ENCODE data around the gene ZRANB3.
A peak's percentile ranks its signal among the peaks of the same experiment; 100 is the strongest.
"Not testable (repeated sequence)": the region's sequence is repeated elsewhere in the genome, so short reads cannot be mapped to it uniquely, and the experiment has no call there.

Gene ZRANB3

GRCh38 chr2:135546436-135546835 is 15.4 kb upstream of the ZRANB3 start:
- Histone ChIP-seq H3K4me3 (ENCODE audit: insufficient read depth, low read depth, low read length, poor library complexity, severe bottlenecking) (no peak overlapping the region), H3K27ac (ENCODE audit: insufficient read depth, low read length, poor library complexity, severe bottlenecking) (no peak overlapping the region), H3K9me3 (ENCODE audit: control insufficient read depth, low read length) (no peaks in the 10 kb centered on the region), H3K27me3 (replicated peaks; ENCODE audit: control insufficient read depth, insufficient read depth, low read length, poor library complexity, severe bottlenecking) (no peaks in the 10 kb centered on the region), H3K4me1 (ENCODE audit: control insufficient read depth, insufficient read depth, low read length, poor library complexity, severe bottlenecking) (no peaks in the 10 kb centered on the region), H3K36me3 (ENCODE audit: control insufficient read depth, insufficient read depth, low read length) (no peaks in the 10 kb centered on the region)
- no peak for DNase-seq

GRCh38 chr2:135533545-135533944 is 2.5 kb upstream of the ZRANB3 start:
- not testable (repeated sequence) for H3K27me3 ChIP-seq (replicated peaks; ENCODE audit: control insufficient read depth, insufficient read depth, low read length, poor library complexity, severe bottlenecking); H3K36me3 ChIP-seq (ENCODE audit: control insufficient read depth, insufficient read depth, low read length); DNase-seq; H3K4me3 ChIP-seq (ENCODE audit: insufficient read depth, low read depth, low read length, poor library complexity, severe bottlenecking); H3K27ac ChIP-seq (ENCODE audit: insufficient read depth, low read length, poor library complexity, severe bottlenecking); H3K9me3 ChIP-seq (ENCODE audit: control insufficient read depth, low read length); H3K4me1 ChIP-seq (ENCODE audit: control insufficient read depth, insufficient read depth, low read length, poor library complexity, severe bottlenecking)

- no peak overlapping the region for H3K27ac ChIP-seq (ENCODE audit: insufficient read depth, low read length, poor library complexity, severe bottlenecking)
- H3K9me3 ChIP-seq (ENCODE audit: control insufficient read depth, low read length), result no peaks in the 10 kb centered on the region
- no peak overlapping the region for H3K4me3 ChIP-seq (ENCODE audit: insufficient read depth, low read depth, low read length, poor library complexity, severe bottlenecking)
- no peak for DNase-seq
- H3K36me3 ChIP-seq (ENCODE audit: control insufficient read depth, insufficient read depth, low read length), result no peaks in the 10 kb centered on the region
- H3K27me3 ChIP-seq (replicated peaks; ENCODE audit: control insufficient read depth, insufficient read depth, low read length, poor library complexity, severe bottlenecking), result no peaks in the 10 kb centered on the region
- H3K4me1 ChIP-seq (ENCODE audit: control insufficient read depth, insufficient read depth, low read length, poor library complexity, severe bottlenecking), result peaks cover 3% of the 10 kb centered on the region
These were observed 1.6 kb upstream of the ZRANB3 start for GRCh38 chr2:135532581-135532980.

DNA sequence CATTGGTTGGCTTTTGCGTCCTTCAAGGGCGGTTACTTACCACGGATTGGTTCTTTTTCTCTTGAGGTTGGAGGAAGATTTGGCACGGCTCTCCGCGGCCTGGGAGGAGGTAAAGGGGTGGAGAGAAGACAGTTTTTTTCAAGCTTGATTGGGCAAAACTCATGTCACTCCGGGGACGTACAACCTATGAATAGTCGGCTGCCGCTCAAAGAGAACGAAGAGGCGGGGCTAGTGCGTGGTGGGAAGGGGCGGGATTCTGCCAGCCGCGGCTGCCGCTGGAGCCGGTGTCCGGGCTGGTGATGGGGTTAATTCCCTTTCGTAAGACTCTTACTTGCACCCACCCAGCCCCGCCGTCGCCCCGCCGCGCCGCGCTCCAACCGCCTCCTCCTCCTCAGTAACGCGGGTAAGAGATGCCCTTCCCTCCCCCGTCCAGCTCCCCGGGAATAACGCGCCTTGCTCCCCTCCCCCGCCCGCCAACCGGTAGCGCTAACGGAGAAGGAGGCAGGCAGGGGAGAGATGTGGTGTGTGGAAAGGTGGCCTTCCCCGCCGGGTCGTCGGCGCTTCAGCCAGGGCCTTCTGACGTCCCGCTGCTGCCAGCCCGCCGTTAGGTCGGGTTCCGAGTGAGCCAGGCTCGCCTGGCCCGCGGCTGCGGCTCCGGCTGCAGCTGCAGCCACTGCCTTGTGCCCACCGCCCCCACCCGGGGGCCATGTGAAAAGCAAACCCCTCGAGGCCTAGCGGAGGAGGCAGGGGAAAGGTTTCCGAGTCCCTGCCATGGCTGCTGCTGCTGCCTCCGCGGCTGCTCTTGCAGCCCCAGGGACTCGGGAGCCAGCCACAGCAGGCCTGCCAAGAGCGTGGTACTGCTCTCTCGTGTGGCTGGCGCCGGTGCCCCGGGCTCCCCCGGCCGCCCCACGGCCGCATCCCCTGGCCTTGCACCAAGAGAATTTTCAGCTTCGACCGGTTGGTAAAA is 496 bp upstream of the ZRANB3 start, which contains the start of gene R3HDM1:
R3HDM1 (plus strand) TSS at position 254 of the 967 bp plus-strand sequence. CDS start 73,362 bp downstream, outside the sequence.
- no peaks in the 10 kb centered on the region for H3K9me3 ChIP-seq (ENCODE audit: control insufficient read depth, low read length)
- H3K4me3 ChIP-seq (ENCODE audit: insufficient read depth, low read depth, low read length, poor library complexity, severe bottlenecking), result peak within 1 kb of the TSS; percentile 93
- H3K27ac ChIP-seq (ENCODE audit: insufficient read depth, low read length, poor library complexity, severe bottlenecking), result peak within 1 kb of the TSS; percentile 93
- H3K4me1 ChIP-seq (ENCODE audit: control insufficient read depth, insufficient read depth, low read length, poor library complexity, severe bottlenecking), result peaks cover 3% of the 10 kb centered on the region
- H3K27me3 ChIP-seq (replicated peaks; ENCODE audit: control insufficient read depth, insufficient read depth, low read length, poor library complexity, severe bottlenecking), result no peaks in the 10 kb centered on the region
- peak; percentile 86 to 94 (median 92) for DNase-seq
- H3K36me3 ChIP-seq (ENCODE audit: control insufficient read depth, insufficient read depth, low read length), result no peaks in the 10 kb centered on the region

DNA sequence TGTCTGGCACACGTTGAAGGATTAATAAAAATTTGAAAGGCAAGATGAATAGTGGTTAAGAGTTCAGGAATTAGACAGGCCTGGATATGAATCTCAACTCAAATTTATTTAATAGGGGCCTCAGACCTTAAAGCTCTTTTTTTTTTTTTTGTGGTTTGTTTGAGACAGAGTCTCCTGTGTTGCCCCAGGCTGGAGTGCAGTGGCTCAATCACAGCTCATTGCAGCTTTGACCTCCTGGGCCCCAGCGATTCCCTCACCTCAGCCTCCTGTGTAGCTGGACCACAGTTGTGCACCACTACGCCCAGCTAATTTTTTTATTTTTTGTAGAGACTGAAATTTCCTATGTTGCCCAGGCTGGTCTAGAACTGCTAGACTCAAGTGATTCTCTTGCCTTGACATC is 3.0 kb downstream of the ZRANB3 start:
- H3K4me1 ChIP-seq (ENCODE audit: control insufficient read depth, insufficient read depth, low read length, poor library complexity, severe bottlenecking), result peaks cover 3% of the 10 kb centered on the region
- H3K27ac ChIP-seq (ENCODE audit: insufficient read depth, low read length, poor library complexity, severe bottlenecking), result no peak overlapping the region
- no peaks in the 10 kb centered on the region for H3K27me3 ChIP-seq (replicated peaks; ENCODE audit: control insufficient read depth, insufficient read depth, low read length, poor library complexity, severe bottlenecking)
- H3K4me3 ChIP-seq (ENCODE audit: insufficient read depth, low read depth, low read length, poor library complexity, severe bottlenecking), result no peak overlapping the region
- H3K9me3 ChIP-seq (ENCODE audit: control insufficient read depth, low read length), result no peaks in the 10 kb centered on the region
- DNase-seq, result no peak
- H3K36me3 ChIP-seq (ENCODE audit: control insufficient read depth, insufficient read depth, low read length), result no peaks in the 10 kb centered on the region

GRCh38 chr2:135525786-135526185 is 5.2 kb downstream of the ZRANB3 start:
- Histone ChIP-seq H3K9me3 (ENCODE audit: control insufficient read depth, low read length) (no peaks in the 10 kb centered on the region), H3K27me3 (replicated peaks; ENCODE audit: control insufficient read depth, insufficient read depth, low read length, poor library complexity, severe bottlenecking) (no peaks in the 10 kb centered on the region), H3K36me3 (ENCODE audit: control insufficient read depth, insufficient read depth, low read length) (no peaks in the 10 kb centered on the region), H3K4me3 (ENCODE audit: insufficient read depth, low read depth, low read length, poor library complexity, severe bottlenecking) (no peak overlapping the region), H3K27ac (ENCODE audit: insufficient read depth, low read length, poor library complexity, severe bottlenecking) (no peak overlapping the region), H3K4me1 (ENCODE audit: control insufficient read depth, insufficient read depth, low read length, poor library complexity, severe bottlenecking) (no peaks in the 10 kb centered on the region)
- DNase-seq, result no peak

DNA sequence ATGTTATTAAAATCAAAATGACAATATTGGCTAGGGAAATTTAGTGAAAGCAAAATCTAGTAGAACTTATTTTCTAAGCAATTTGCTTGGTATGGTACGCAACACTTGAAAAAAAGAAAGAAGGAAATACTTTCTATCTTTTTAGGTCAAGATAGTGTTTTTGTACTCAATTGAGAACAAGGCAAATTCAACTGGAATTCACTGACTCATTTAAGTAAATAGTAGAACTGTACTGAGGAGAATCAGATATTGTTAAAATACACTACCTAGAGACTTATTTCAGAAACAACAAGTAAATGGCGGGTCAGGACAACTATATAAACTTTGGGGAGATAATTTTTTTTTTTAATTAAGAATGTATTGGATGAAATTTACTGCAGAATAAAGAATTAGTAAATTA is 18.9 kb downstream of the ZRANB3 start:
- Histone ChIP-seq H3K27ac (ENCODE audit: insufficient read depth, low read length, poor library complexity, severe bottlenecking) (no peak overlapping the region), H3K4me3 (ENCODE audit: insufficient read depth, low read depth, low read length, poor library complexity, severe bottlenecking) (no peak overlapping the region), H3K4me1 (ENCODE audit: control insufficient read depth, insufficient read depth, low read length, poor library complexity, severe bottlenecking) (no peaks in the 10 kb centered on the region), H3K36me3 (ENCODE audit: control insufficient read depth, insufficient read depth, low read length) (no peaks in the 10 kb centered on the region), H3K9me3 (ENCODE audit: control insufficient read depth, low read length) (no peaks in the 10 kb centered on the region), H3K27me3 (replicated peaks; ENCODE audit: control insufficient read depth, insufficient read depth, low read length, poor library complexity, severe bottlenecking) (no peaks in the 10 kb centered on the region)
- DNase-seq, result no peak

- no peak overlapping the region for H3K4me3 ChIP-seq (ENCODE audit: insufficient read depth, low read depth, low read length, poor library complexity, severe bottlenecking)
- no peaks in the 10 kb centered on the region for H3K9me3 ChIP-seq (ENCODE audit: control insufficient read depth, low read length)
- H3K27ac ChIP-seq (ENCODE audit: insufficient read depth, low read length, poor library complexity, severe bottlenecking), result no peak overlapping the region
- no peaks in the 10 kb centered on the region for H3K4me1 ChIP-seq (ENCODE audit: control insufficient read depth, insufficient read depth, low read length, poor library complexity, severe bottlenecking)
- no peak for DNase-seq
- no peaks in the 10 kb centered on the region for H3K36me3 ChIP-seq (ENCODE audit: control insufficient read depth, insufficient read depth, low read length)
- no peaks in the 10 kb centered on the region for H3K27me3 ChIP-seq (replicated peaks; ENCODE audit: control insufficient read depth, insufficient read depth, low read length, poor library complexity, severe bottlenecking)
These were observed 20.4 kb downstream of the ZRANB3 start for GRCh38 chr2:135510577-135510976.

GRCh38 chr2:135504811-135505210 is 26.2 kb downstream of the ZRANB3 start:
- Histone ChIP-seq H3K27ac (ENCODE audit: insufficient read depth, low read length, poor library complexity, severe bottlenecking) (no peak overlapping the region), H3K9me3 (ENCODE audit: control insufficient read depth, low read length) (no peaks in the 10 kb centered on the region), H3K27me3 (replicated peaks; ENCODE audit: control insufficient read depth, insufficient read depth, low read length, poor library complexity, severe bottlenecking) (no peaks in the 10 kb centered on the region), H3K4me3 (ENCODE audit: insufficient read depth, low read depth, low read length, poor library complexity, severe bottlenecking) (no peak overlapping the region), H3K36me3 (ENCODE audit: control insufficient read depth, insufficient read depth, low read length) (no peaks in the 10 kb centered on the region), H3K4me1 (ENCODE audit: control insufficient read depth, insufficient read depth, low read length, poor library complexity, severe bottlenecking) (no peaks in the 10 kb centered on the region)
- no peak for DNase-seq

GRCh38 chr2:135498588-135498987 is 32.4 kb downstream of the ZRANB3 start:
- not testable (repeated sequence) for H3K4me1 ChIP-seq (ENCODE audit: control insufficient read depth, insufficient read depth, low read length, poor library complexity, severe bottlenecking)

More at GRCh38 chr2:135498588-135498987, 32.4 kb downstream of the ZRANB3 start:
- H3K27me3 ChIP-seq (replicated peaks; ENCODE audit: control insufficient read depth, insufficient read depth, low read length, poor library complexity, severe bottlenecking); H3K36me3 ChIP-seq (ENCODE audit: control insufficient read depth, insufficient read depth, low read length); DNase-seq; H3K27ac ChIP-seq (ENCODE audit: insufficient read depth, low read length, poor library complexity, severe bottlenecking); H3K9me3 ChIP-seq (ENCODE audit: control insufficient read depth, low read length); H3K4me3 ChIP-seq (ENCODE audit: insufficient read depth, low read depth, low read length, poor library complexity, severe bottlenecking): not testable (repeated sequence)

All from effector memory CD4-positive, alpha-beta T cell (primary cell).